ENCODE measurements around the gene ARHGEF28. TPM values are rescaled to one million over a fixed set of nuclear protein-coding genes. Genes with fewer than 3 reads are reported as not detected.

The ARHGEF28 gene
- polyA plus RNA-seq, 1 experiment, result 8.8 TPM

DNA sequence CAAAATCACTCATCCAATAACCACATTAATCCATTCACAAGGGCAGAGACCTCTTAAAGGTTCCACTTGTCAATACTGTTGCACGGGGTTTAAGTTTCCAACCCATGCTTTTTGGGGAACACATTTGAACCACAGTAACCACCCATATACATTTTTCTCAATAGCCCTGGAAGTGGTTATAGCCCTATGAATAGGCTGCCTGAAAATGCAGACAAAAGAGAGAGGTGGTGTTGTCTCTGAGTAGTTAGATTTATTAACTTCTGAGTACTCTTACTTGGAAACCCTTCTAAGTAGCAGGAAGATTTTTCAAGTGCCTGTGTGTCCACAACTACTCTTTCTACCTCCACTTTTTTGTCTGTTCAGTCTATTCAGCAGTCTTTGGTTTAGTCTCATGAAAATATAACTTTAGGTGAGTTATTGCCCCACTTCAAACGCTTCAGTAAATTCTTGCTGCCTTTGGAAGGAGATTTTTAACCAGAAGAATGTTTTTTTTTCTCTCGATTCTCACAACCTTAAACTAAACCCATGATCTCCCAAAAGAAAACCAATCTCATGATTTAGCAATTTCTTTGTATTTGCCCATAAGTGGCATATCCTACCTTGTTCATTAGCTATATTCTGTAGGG is 42.6 kb downstream of the ARHGEF28 start:
- DNase-seq (ENCODE audit: low read depth, low spot score), result no peak
- ChIA-PET POLR2A (no interaction called here), CTCF (no interaction called here)
- Histone ChIP-seq H3K27me3 (ENCODE audit: control insufficient read depth, insufficient read depth, low read length) (no peaks in the 10 kb centered on the region), H3K27ac (ENCODE audit: low read depth, low read length) (no peak overlapping the region), H3K9me3 (ENCODE audit: control insufficient read depth, insufficient read depth, low read length) (no peaks in the 10 kb centered on the region), H3K4me3 (ENCODE audit: low read depth, low read length) (no peak overlapping the region)
- no peak for TF ChIP-seq CTCF (IDR thresholded peaks at IDR 0.05; ENCODE audit: low read depth, low read length)

DNA sequence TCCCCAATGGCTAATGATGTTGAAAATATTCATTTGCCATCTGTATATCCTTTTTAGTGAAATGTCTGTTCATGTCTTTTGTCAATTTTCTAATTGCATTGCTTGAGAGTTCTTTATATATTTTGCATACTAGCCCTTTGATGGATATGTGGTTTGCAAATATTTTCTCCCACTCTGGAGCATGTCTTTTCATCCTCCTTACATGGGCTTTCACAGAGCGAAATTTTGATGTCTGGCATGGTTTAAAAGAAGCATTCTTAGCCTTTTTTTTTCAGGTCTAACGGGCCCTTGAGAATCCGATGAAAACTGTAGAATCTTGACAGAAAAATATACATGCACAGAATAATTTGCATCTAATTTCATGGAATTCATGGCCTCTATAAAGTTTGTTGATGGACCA is 44.7 kb downstream of the ARHGEF28 start:
- ChIA-PET POLR2A (no interaction called here), CTCF (interaction anchor here (0.9 kb wide), 1 partner anchor 79 kb away, joined by 3 read pairs; no protein-coding TSS in a partner anchor)
- no peaks in the 10 kb centered on the region for H3K27me3 ChIP-seq (ENCODE audit: control insufficient read depth, insufficient read depth, low read length)
- H3K4me3 ChIP-seq (ENCODE audit: low read depth, low read length), result no peak overlapping the region
- no peak for TF ChIP-seq CTCF (IDR thresholded peaks at IDR 0.05; ENCODE audit: low read depth, low read length)
- H3K9me3 ChIP-seq (ENCODE audit: control insufficient read depth, insufficient read depth, low read length), result no peaks in the 10 kb centered on the region
- H3K27ac ChIP-seq (ENCODE audit: low read depth, low read length), result no peak overlapping the region
- no peak for DNase-seq (ENCODE audit: low read depth, low spot score)

DNA sequence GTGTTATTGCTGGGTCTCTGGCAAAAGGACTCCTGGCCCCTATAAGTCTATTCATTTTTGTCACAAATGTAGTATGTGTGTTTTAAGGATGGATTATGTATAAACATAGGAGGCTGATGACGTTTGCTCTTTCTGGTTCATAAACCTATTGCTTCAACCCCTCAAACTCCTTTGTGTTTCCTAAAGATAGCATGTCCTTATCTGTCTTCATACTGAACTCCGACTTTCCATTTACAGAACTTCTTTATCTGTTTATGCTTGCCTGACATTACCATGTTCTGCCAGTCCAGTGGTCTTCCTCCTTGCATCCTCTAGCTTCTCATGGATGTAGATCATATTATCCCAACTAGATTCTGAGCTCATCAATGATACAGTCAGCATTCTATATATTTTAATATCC is 46.1 kb downstream of the ARHGEF28 start:
- CTCF ChIA-PET, result interaction anchor here (0.7 to 2.5 kb wide), 6 partner anchors 17 to 1080 kb away, joined by 3 to 9 read pairs (median 6); no protein-coding TSS in a partner anchor
- Histone ChIP-seq H3K27ac (ENCODE audit: low read depth, low read length) (no peak overlapping the region), H3K4me3 (ENCODE audit: low read depth, low read length) (no peak overlapping the region), H3K27me3 (ENCODE audit: control insufficient read depth, insufficient read depth, low read length) (no peaks in the 10 kb centered on the region), H3K9me3 (ENCODE audit: control insufficient read depth, insufficient read depth, low read length) (no peaks in the 10 kb centered on the region)
- POLR2A ChIA-PET, result no interaction called here
- DNase-seq (ENCODE audit: low read depth, low spot score), result no peak
- no peak for TF ChIP-seq CTCF (IDR thresholded peaks at IDR 0.05; ENCODE audit: low read depth, low read length)

- ChIA-PET CTCF (interaction anchor here (0.6 to 2.5 kb wide), 10 partner anchors 16 to 120 kb away, joined by 3 to 9 read pairs (median 4); no protein-coding TSS in a partner anchor), POLR2A (interaction anchor here (0.6 kb wide), 1 partner anchor 23 kb away, joined by 4 read pairs; no protein-coding TSS in a partner anchor)
- Histone ChIP-seq H3K27ac (ENCODE audit: low read depth, low read length) (peak overlapping the region; percentile 90), H3K27me3 (ENCODE audit: control insufficient read depth, insufficient read depth, low read length) (no peaks in the 10 kb centered on the region), H3K4me3 (ENCODE audit: low read depth, low read length) (no peak overlapping the region), H3K9me3 (ENCODE audit: control insufficient read depth, insufficient read depth, low read length) (no peaks in the 10 kb centered on the region)
- TF ChIP-seq CTCF (IDR thresholded peaks at IDR 0.05; ENCODE audit: low read depth, low read length), result 0 out of 2 replicates have a peak, but pooled peaks have one; percentile 24
- peak; percentile 54 for DNase-seq (ENCODE audit: low read depth, low spot score)
Observed at GRCh38 chr5:73673161-73673591, 47.2 kb downstream of the ARHGEF28 start.

DNA sequence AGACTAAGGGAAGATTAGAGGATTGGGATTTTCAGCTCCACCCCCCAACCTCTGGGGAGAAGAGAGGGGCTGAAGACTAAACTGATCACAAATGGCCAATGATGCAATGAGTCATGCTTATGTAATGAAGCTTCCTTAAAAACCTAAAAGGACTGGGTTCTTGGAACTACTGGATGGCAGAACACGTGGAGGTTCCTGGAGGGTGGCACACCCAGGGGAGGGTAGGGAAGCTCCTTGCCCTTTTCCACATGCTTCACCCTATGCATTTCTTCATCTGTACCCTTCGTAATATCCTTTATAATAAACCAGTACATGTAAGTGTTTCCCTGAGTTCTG is 48.6 kb downstream of the ARHGEF28 start:
- H3K27me3 ChIP-seq (ENCODE audit: control insufficient read depth, insufficient read depth, low read length), result no peaks in the 10 kb centered on the region
- no peak for DNase-seq (ENCODE audit: low read depth, low spot score)
- TF ChIP-seq CTCF (IDR thresholded peaks at IDR 0.05; ENCODE audit: low read depth, low read length), result no peak
- POLR2A ChIA-PET, result interaction anchor here (0.6 kb wide), 1 partner anchor 716 kb away, joined by 3 read pairs; no protein-coding TSS in a partner anchor
- CTCF ChIA-PET, result interaction anchor here (1.1 to 2.5 kb wide), 4 partner anchors 17 to 109 kb away, joined by 3 to 9 read pairs (median 4); no protein-coding TSS in a partner anchor
- H3K27ac ChIP-seq (ENCODE audit: low read depth, low read length), result peak overlapping the region; percentile 90
- no peaks in the 10 kb centered on the region for H3K9me3 ChIP-seq (ENCODE audit: control insufficient read depth, insufficient read depth, low read length)
- H3K4me3 ChIP-seq (ENCODE audit: low read depth, low read length), result no peak overlapping the region

All from AG04450 (cell line).